ENCODE data around the gene CAPZB. TPM values are rescaled to one million over a fixed set of nuclear protein-coding genes. Genes with fewer than 3 reads are reported as not detected.

The CAPZB gene
- total RNA-seq (339 and 347 TPM in 2 replicates), polyA plus RNA-seq (145 and 196 TPM in 2 replicates), polyA minus RNA-seq (88.2 and 117 TPM in 2 replicates), Bru-seq, nascent RNA (percentile 89 among the genes with signal in this experiment), BruChase-seq, experiment 1, labeled RNA remaining after a 6-hour chase (percentile 84 among the genes with signal in this experiment), BruChase-seq, experiment 2, labeled RNA remaining after a 2-hour chase (percentile 81 among the genes with signal in this experiment)
- 324 and 349 TPM in 2 replicates for polyA plus RNA-seq (2011; cell fraction: cytosol; rRNA removed)
- 134 and 156 TPM in 2 replicates for polyA plus RNA-seq (2011; cell fraction: nucleus; rRNA removed)
- polyA plus RNA-seq (2012): 289 and 327 TPM in 2 replicates
- polyA minus RNA-seq (2011; cell fraction: cytosol; rRNA and poly(A)+ RNA removed): 35.2 TPM
- 33.1 and 43.8 TPM in 2 replicates for polyA minus RNA-seq (2011; cell fraction: nucleus; rRNA and poly(A)+ RNA removed)
- long read RNA-seq, transcript CAPZB-208 (5 exons, 660 nt): minor isoform, 14 of 413 reads
- long read RNA-seq, transcript CAPZB-204 (8 exons, 1,568 nt): minor isoform, 7 of 413 reads
- long read RNA-seq, transcript CAPZB-201 (9 exons, 858 nt): major isoform, 359 of 413 reads
- long read RNA-seq, partial matches to known transcripts: 10 of 413 reads
- long read RNA-seq, other reads (novel, unspliced or antisense): 19 of 413 reads

DNA sequence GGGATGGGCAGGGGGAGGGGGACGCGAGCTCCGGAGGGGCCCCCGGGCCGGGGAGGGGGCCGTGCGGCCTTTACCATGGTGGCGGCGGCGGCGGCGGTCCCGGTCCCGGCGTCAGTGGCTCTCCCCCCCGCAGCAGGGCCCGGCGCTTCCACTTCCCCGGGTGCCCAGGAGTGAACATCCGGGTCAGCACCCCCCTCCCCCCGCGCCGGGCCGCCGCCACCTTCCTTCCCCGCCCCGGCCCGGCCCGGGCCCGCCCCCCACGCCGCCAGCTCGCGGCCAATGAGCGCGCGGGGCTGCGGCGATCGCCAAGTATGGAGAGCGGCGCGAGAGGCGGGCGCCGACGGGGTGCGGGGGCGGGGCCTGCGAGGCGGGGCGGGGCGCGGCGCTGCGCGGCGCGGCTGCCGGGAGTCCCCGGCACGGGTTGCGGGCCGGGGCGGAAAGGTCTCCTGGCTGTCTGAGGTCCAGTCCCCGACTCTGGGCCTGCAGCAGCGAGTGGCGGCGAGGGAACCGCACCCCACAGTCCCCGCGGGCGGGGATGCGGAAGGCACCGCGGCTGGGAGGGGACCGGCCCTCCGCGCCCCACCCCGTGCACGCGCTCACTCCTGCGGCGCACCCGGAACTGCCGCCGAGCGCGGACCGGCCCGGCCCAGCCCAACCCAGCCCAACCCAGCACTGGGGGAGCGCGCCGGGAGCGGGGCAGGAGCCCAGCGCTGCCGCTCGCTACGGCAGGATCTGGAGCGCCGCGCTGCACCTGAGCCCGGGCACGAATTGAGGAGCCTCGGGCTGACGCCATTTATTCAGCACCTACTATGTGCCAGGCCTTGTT lies at the start of gene CAPZB:
CAPZB (minus strand) TSS at position 178 of the 826 bp plus-strand sequence; CDS start at position 77, 101 bp downstream.
- TSS peak; percentile 74 for BruUV-seq (replicated peaks)
- CTCF ChIA-PET: interaction anchor here (0.6 to 2.9 kb wide), 7 partner anchors 9 to 168 kb away, joined by 3 to 16 read pairs (median 4); no protein-coding TSS in a partner anchor

More for the DNA sequence above, at the start of gene CAPZB:
- H3K4me2 ChIP-seq (ENCODE audit: insufficient read depth, low read length): peak within 1 kb of the TSS; percentile 72
- FAIRE-seq: peak; percentile 67
- peak within 1 kb of the TSS; percentile 69 for H2AFZ ChIP-seq (ENCODE audit: low read depth, low read length)
- H3K27ac ChIP-seq (ENCODE audit: insufficient read depth, low read depth, low read length): peak within 1 kb of the TSS; percentile 91
- dilution Hi-C loops (cut with MboI; ENCODE audit: extremely low pct_ligation_motif_present, low sequenced_read_pairs) (no loop called here), intact Hi-C loops (cut with micrococcal nuclease) (loop anchor here (1.0 to 5.0 kb wide), 7 partner anchors 8 to 159 kb away; partner anchors contain the start of gene NBL1)
- TF ChIP-seq POLR2A (IDR thresholded peaks at IDR 0.05; ENCODE audit: low read depth, low read length) (peak; percentile 62), POLR2AphosphoS5 (IDR thresholded peaks at IDR 0.05; ENCODE audit: insufficient read depth, low read depth, low read length) (peak; percentile 70), CTCF (IDR thresholded peaks at IDR 0.05; ENCODE audit: extremely low read depth in 1 of 2, insufficient read depth in 1 of 2, low read depth in 1 of 2, low read length in 2 of 2) (no peak)
- no peaks in the 10 kb centered on the region for H3K9me3 ChIP-seq (replicated peaks; ENCODE audit: control insufficient read depth, insufficient read depth, low read length)
- no peaks in the 10 kb centered on the region for H3K27me3 ChIP-seq (ENCODE audit: control insufficient read depth in 2 of 2, insufficient read depth in 2 of 2, low read length in 2 of 2)
- H3K79me2 ChIP-seq (ENCODE audit: control insufficient read depth, insufficient read depth, low read length): peaks cover 47% of the 10 kb centered on the region
- H4K20me1 ChIP-seq (replicated peaks; ENCODE audit: control insufficient read depth, extremely low read depth, insufficient read depth, low read length): peaks cover 4% of the 10 kb centered on the region
- peak within 1 kb of the TSS; percentile 69 to 98 (median 72) for H3K4me3 ChIP-seq (replicated peaks in 1 of 3; ENCODE audit: insufficient read depth in 1 of 3, low read depth in 1 of 3, low read length in 3 of 3)
- no peaks in the 10 kb centered on the region for H3K9me1 ChIP-seq (replicated peaks; ENCODE audit: control insufficient read depth, extremely low read depth, insufficient read depth, low read length)
- H3K36me3 ChIP-seq (ENCODE audit: control insufficient read depth in 2 of 2, extremely low read depth in 1 of 2, insufficient read depth in 2 of 2, low read length in 2 of 2): no peaks in the 10 kb centered on the region
- POLR2A ChIA-PET: interaction anchor here (0.6 to 1.0 kb wide), 5 partner anchors 9 to 397 kb away, joined by 3 to 6 read pairs (median 3); partner anchors contain the start of gene OTUD3
- peak; percentile 79 for DNase-seq (ENCODE audit: low read depth, low spot score)
- peaks cover 35% of the 10 kb centered on the region for H3K4me1 ChIP-seq (ENCODE audit: control insufficient read depth, extremely low read depth, insufficient read depth, low read length)
- peak within 1 kb of the TSS; percentile 82 for H3K9ac ChIP-seq (replicated peaks; ENCODE audit: extremely low read depth, insufficient read depth, low read length)
